KMS-11 (cell line): ENCODE measurements around the gene MEAK7.

Source experiments
- H2AFZ ChIP-seq: fragments of 200-600 bp; sonication (generic); 2 replicates; pipeline ENCODE4 v1.6.1; 2016; ENCODE audit warnings: antibody characterized with exemption, mixed run types, low read depth
- H3K27ac ChIP-seq: fragments of 200-600 bp; sonication (generic); 2 replicates; pipeline ENCODE4 v1.6.1; 2016; ENCODE audit warnings: mild to moderate bottlenecking, mixed run types
- H3K27me3 ChIP-seq: fragments of 200-600 bp; sonication (generic); 2 replicates; pipeline ENCODE4 v1.6.1; 2017; ENCODE audit warnings: mild to moderate bottlenecking, low read depth, mixed run types, moderate library complexity; ENCODE audit not compliant: insufficient read depth
- H3K36me3 ChIP-seq: fragments of 200-600 bp; sonication (generic); 2 replicates; pipeline ENCODE4 v1.6.1; 2017; ENCODE audit warnings: mild to moderate bottlenecking, mixed run types; ENCODE audit not compliant: insufficient read depth
- H3K4me1 ChIP-seq: fragments of 200-600 bp; sonication (generic); 2 replicates; pipeline ENCODE4 v1.6.1; 2016; ENCODE audit warnings: mild to moderate bottlenecking, low read depth, mixed run types; ENCODE audit not compliant: poor library complexity, severe bottlenecking
- H3K4me2 ChIP-seq: fragments of 200-600 bp; sonication (generic); 2 replicates; pipeline ENCODE4 v1.7.0; 2016; ENCODE audit warnings: mild to moderate bottlenecking, mixed run types
- H3K4me3 ChIP-seq: fragments of 200-600 bp; sonication (generic); IDR thresholded peaks from 2 replicates; pipeline ENCODE4 v1.6.1; 2017; ENCODE audit warnings: low read depth, low read length, mixed read lengths; ENCODE audit not compliant: insufficient read depth
- H3K79me2 ChIP-seq: fragments of 200-600 bp; sonication (generic); 2 replicates; pipeline ENCODE4 v1.6.1; 2016; ENCODE audit warnings: low read depth, mixed run types; ENCODE audit not compliant: insufficient read depth
- H3K9ac ChIP-seq: fragments of 200-600 bp; sonication (generic); 2 replicates; pipeline ENCODE4 v1.6.1; 2016; ENCODE audit warnings: mild to moderate bottlenecking, mixed run types
- H4K20me1 ChIP-seq: fragments of 200-600 bp; sonication (generic); 2 replicates; pipeline ENCODE4 v1.6.1; 2016; ENCODE audit warnings: mild to moderate bottlenecking, mixed run types; ENCODE audit not compliant: insufficient read depth
- TF ChIP-seq, protein P1 (sequence below): fragments of 200-600 bp; sonication (generic); conservative IDR thresholded peaks from 2 replicates; pipeline ENCODE4 v1.6.1; 2017; ENCODE audit warnings: low read depth, mild to moderate bottlenecking, antibody characterized with exemption, low read length, moderate library complexity, mixed read lengths

MEAK7 gene

GRCh38 chr16:84535408-84535807 lies 30.9 kb upstream of the MEAK7 start:
- no peak overlapping the region for H2AFZ ChIP-seq
- H3K27ac ChIP-seq = no peak overlapping the region
- no peaks in the 10 kb centered on the region for H3K36me3 ChIP-seq
- no peaks in the 10 kb centered on the region for H3K79me2 ChIP-seq
- no peak overlapping the region for H3K4me3 ChIP-seq
- H3K9ac ChIP-seq = no peak overlapping the region
- H3K4me2 ChIP-seq = no peak overlapping the region
- H3K4me1 ChIP-seq = no peaks in the 10 kb centered on the region
- H4K20me1 ChIP-seq = no peaks in the 10 kb centered on the region
- TF ChIP-seq, protein P1, sequence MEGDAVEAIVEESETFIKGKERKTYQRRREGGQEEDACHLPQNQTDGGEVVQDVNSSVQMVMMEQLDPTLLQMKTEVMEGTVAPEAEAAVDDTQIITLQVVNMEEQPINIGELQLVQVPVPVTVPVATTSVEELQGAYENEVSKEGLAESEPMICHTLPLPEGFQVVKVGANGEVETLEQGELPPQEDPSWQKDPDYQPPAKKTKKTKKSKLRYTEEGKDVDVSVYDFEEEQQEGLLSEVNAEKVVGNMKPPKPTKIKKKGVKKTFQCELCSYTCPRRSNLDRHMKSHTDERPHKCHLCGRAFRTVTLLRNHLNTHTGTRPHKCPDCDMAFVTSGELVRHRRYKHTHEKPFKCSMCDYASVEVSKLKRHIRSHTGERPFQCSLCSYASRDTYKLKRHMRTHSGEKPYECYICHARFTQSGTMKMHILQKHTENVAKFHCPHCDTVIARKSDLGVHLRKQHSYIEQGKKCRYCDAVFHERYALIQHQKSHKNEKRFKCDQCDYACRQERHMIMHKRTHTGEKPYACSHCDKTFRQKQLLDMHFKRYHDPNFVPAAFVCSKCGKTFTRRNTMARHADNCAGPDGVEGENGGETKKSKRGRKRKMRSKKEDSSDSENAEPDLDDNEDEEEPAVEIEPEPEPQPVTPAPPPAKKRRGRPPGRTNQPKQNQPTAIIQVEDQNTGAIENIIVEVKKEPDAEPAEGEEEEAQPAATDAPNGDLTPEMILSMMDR = no peak
- peaks cover 40% of the 10 kb centered on the region for H3K27me3 ChIP-seq

GRCh38 chr16:84534815-84535214 lies 30.4 kb upstream of the MEAK7 start:
- Histone ChIP-seq H3K4me2 (no peak overlapping the region), H3K4me1 (no peaks in the 10 kb centered on the region), H3K36me3 (no peaks in the 10 kb centered on the region), H2AFZ (no peak overlapping the region), H4K20me1 (no peaks in the 10 kb centered on the region), H3K27ac (no peak overlapping the region), H3K79me2 (no peaks in the 10 kb centered on the region), H3K27me3 (peaks cover 40% of the 10 kb centered on the region), H3K9ac (no peak overlapping the region), H3K4me3 (no peak overlapping the region)
- TF ChIP-seq, protein P1 = no peak

DNA sequence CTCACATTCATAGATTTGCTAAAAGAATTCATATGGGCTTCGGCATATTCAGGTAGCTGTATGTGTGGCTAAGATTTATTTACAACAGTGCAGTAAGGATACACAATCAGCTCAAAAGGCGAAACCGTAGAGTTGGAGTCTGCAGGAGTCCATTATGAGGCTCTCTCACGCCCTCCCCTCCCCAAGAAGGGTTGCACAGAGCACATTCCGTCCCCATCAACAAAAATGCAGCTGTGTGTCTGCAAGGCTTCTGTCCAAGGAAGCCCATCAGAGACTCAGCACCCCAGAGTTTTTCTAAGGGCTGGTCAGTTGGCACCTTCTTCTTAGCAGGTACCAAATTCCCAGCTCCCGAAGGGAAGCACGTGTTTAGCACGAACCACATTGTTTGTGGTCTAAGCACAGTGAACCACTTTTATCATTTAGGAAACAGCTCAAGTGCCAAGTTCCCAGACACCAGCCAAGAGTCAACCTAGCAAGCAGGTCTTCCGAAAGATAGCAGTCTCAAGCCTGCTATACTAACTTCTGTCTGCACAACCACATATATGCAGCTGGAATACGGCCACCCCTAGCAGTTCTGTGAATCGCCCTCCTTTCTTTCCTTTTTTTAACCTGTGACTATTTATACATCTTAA lies 28.5 kb upstream of the MEAK7 start:
- Histone ChIP-seq H3K36me3 (no peaks in the 10 kb centered on the region), H3K27ac (no peak overlapping the region), H3K4me1 (no peaks in the 10 kb centered on the region), H3K4me2 (no peak overlapping the region), H3K27me3 (peaks cover 42% of the 10 kb centered on the region), H3K79me2 (no peaks in the 10 kb centered on the region), H3K4me3 (no peak overlapping the region), H2AFZ (no peak overlapping the region), H4K20me1 (no peaks in the 10 kb centered on the region), H3K9ac (no peak overlapping the region)
- TF ChIP-seq, protein P1 = no peak

GRCh38 chr16:84532291-84532724 lies 27.8 kb upstream of the MEAK7 start:
- Histone ChIP-seq H3K79me2 (no peaks in the 10 kb centered on the region), H4K20me1 (no peaks in the 10 kb centered on the region), H3K4me3 (no peak overlapping the region), H3K36me3 (no peaks in the 10 kb centered on the region), H3K27ac (no peak overlapping the region), H3K27me3 (peaks cover 41% of the 10 kb centered on the region), H2AFZ (no peak overlapping the region), H3K4me1 (no peaks in the 10 kb centered on the region), H3K9ac (no peak overlapping the region), H3K4me2 (no peak overlapping the region)
- TF ChIP-seq, protein P1 = no peak
